BLaER1 (cell line): ENCODE measurements around the gene ZBTB25.

Experiments
- H3K27ac ChIP-seq: shearing (Covaris generic); formaldehyde crosslinking; 2 replicates; pipeline ENCODE4 v1.8.1; 2022
- H3K27me3 ChIP-seq: shearing (Covaris generic); formaldehyde crosslinking; 2 replicates; pipeline ENCODE4 v1.8.1; 2022
- H3K36me3 ChIP-seq: shearing (Covaris generic); formaldehyde crosslinking; 2 replicates; pipeline ENCODE4 v1.8.1; 2022
- H3K4me1 ChIP-seq: shearing (Covaris generic); formaldehyde crosslinking; 2 replicates; pipeline ENCODE4 v1.8.1; 2022
- H3K4me2 ChIP-seq: shearing (Covaris generic); formaldehyde crosslinking; 2 replicates; pipeline ENCODE4 v1.8.1; 2022
- H3K4me3 ChIP-seq: shearing (Covaris generic); formaldehyde crosslinking; 2 replicates; pipeline ENCODE4 v1.8.1; 2022
- H3K9ac ChIP-seq: shearing (Covaris generic); formaldehyde crosslinking; 2 replicates; pipeline ENCODE4 v1.8.1; 2022
- H3K9me3 ChIP-seq: shearing (Covaris generic); formaldehyde crosslinking; 2 replicates; pipeline ENCODE4 v1.8.1; 2022
- H4K20me1 ChIP-seq: shearing (Covaris generic); formaldehyde crosslinking; 2 replicates; pipeline ENCODE4 v1.8.1; 2022
- Cebpa-rat ChIP-seq: shearing (Covaris generic); IDR thresholded peaks from 2 replicates; pipeline ENCODE4 v1.8.1; 2022

The ZBTB25 gene

DNA sequence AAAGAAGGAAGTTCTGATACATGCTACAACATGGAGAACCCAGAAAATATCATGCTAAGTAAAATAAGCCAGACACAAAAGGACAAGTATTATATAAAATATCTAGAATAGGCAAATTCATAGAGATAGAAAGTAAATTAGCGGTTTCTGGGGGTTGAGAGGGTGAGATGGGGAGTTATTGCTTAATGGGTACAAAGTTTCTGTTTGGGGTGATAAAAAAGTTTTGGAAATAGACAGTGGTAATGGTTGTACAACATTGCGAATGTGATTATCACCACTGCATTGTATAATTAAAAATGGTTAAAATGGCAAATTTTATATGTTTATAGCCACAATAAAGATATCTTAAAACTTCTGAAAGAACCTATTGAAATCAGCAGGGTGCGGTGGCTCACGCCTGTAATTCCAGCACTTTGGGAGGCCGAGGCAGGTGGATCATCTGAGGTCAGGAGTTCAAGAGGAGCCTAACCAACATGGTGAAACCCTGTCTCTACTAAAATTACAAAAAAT lies 15.0 kb downstream of the ZBTB25 start:
- Histone ChIP-seq H3K4me2 (no peak overlapping the region), H3K36me3 (peaks cover 76% of the 10 kb centered on the region), H3K4me3 (no peak overlapping the region), H3K27ac (no peak overlapping the region), H3K9ac (no peak overlapping the region), H3K9me3 (no peaks in the 10 kb centered on the region), H3K27me3 (no peaks in the 10 kb centered on the region), H4K20me1 (peaks cover 24% of the 10 kb centered on the region; the same call in 1 of the 2 replicates), H3K4me1 (peaks cover 10% of the 10 kb centered on the region)
- no peak for TF ChIP-seq Cebpa-rat

- TF ChIP-seq Cebpa-rat = no peak
- H3K9me3 ChIP-seq = no peaks in the 10 kb centered on the region
Measured at GRCh38 chr14:64478634-64479250, 24.9 kb downstream of the ZBTB25 start.

GRCh38 chr14:64476438-64476837 lies 27.2 kb downstream of the ZBTB25 start:
- no peak for TF ChIP-seq Cebpa-rat

More at GRCh38 chr14:64478634-64479250, 24.9 kb downstream of the ZBTB25 start:
- no peaks in the 10 kb centered on the region for H3K4me1 ChIP-seq
- H3K36me3 ChIP-seq = peaks cover 30% of the 10 kb centered on the region
- no peak overlapping the region for H3K27ac ChIP-seq
- no peak overlapping the region for H3K4me3 ChIP-seq
- H3K27me3 ChIP-seq = no peaks in the 10 kb centered on the region
- no peak overlapping the region for H3K4me2 ChIP-seq
- no peaks in the 10 kb centered on the region for H4K20me1 ChIP-seq
- no peak overlapping the region for H3K9ac ChIP-seq

GRCh38 chr14:64475585-64476273 lies 27.9 kb downstream of the ZBTB25 start:
- no peak overlapping the region for H3K9ac ChIP-seq
- no peak overlapping the region for H3K27ac ChIP-seq
- no peaks in the 10 kb centered on the region for H3K4me1 ChIP-seq
- no peak for TF ChIP-seq Cebpa-rat
- no peaks in the 10 kb centered on the region for H3K9me3 ChIP-seq
- H3K4me3 ChIP-seq = no peak overlapping the region
- no peak overlapping the region for H3K4me2 ChIP-seq
- H3K36me3 ChIP-seq = peaks cover 13% of the 10 kb centered on the region; the same call in 1 of the 2 replicates
- H4K20me1 ChIP-seq = no peaks in the 10 kb centered on the region
- H3K27me3 ChIP-seq = no peaks in the 10 kb centered on the region

More at GRCh38 chr14:64476438-64476837, 27.2 kb downstream of the ZBTB25 start:
- H3K4me2 ChIP-seq = no peak overlapping the region
- H3K4me1 ChIP-seq = no peaks in the 10 kb centered on the region
- H3K9me3 ChIP-seq = no peaks in the 10 kb centered on the region
- H3K4me3 ChIP-seq = no peak overlapping the region
- H3K27me3 ChIP-seq = no peaks in the 10 kb centered on the region
- H3K27ac ChIP-seq = no peak overlapping the region
- no peak overlapping the region for H3K9ac ChIP-seq
- H4K20me1 ChIP-seq = no peaks in the 10 kb centered on the region
- peaks cover 20% of the 10 kb centered on the region for H3K36me3 ChIP-seq

DNA sequence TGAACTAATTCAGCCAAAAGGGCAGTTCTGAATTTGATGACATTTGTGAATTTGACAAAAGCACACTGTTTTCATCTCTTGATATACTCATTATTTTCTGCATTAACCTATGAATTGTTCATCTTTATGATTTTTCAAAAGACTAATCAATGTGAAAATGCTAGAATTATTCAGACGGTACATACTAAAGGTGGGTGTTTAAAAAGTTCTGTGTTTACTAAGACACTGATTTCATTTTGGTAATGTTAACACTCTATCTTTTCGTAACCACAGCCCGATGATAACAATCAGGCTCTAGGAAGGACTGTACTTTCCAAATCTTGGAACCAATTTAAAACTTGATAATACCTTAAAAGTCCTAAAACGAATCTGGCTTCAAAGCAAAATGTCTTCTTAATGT lies 28.9 kb downstream of the ZBTB25 start:
- Histone ChIP-seq H3K27me3 (no peaks in the 10 kb centered on the region), H3K36me3 (peaks cover 9% of the 10 kb centered on the region; the same call in 1 of the 2 replicates), H3K4me3 (no peak overlapping the region)

GRCh38 chr14:64474041-64474440 lies 29.6 kb downstream of the ZBTB25 start:
- H3K9ac ChIP-seq = no peak overlapping the region
- H3K27ac ChIP-seq = no peak overlapping the region
- no peaks in the 10 kb centered on the region for H3K4me1 ChIP-seq
- H3K4me2 ChIP-seq = no peak overlapping the region
- H3K27me3 ChIP-seq = no peaks in the 10 kb centered on the region
- H3K9me3 ChIP-seq = no peaks in the 10 kb centered on the region
- peaks cover 9% of the 10 kb centered on the region; the same call in 1 of the 2 replicates for H3K36me3 ChIP-seq
- TF ChIP-seq Cebpa-rat = no peak
- no peak overlapping the region for H3K4me3 ChIP-seq
- peaks cover under 1% of the 10 kb centered on the region; the same call in 1 of the 2 replicates for H4K20me1 ChIP-seq

More for the DNA sequence above, 28.9 kb downstream of the ZBTB25 start:
- H4K20me1 ChIP-seq = no peaks in the 10 kb centered on the region
- no peaks in the 10 kb centered on the region for H3K4me1 ChIP-seq
- no peak overlapping the region for H3K4me2 ChIP-seq
- TF ChIP-seq Cebpa-rat = no peak
- no peak overlapping the region for H3K27ac ChIP-seq
- H3K9ac ChIP-seq = no peak overlapping the region
- H3K9me3 ChIP-seq = no peaks in the 10 kb centered on the region

- TF ChIP-seq Cebpa-rat = no peak
- peaks cover 47% of the 10 kb centered on the region for H4K20me1 ChIP-seq
- peaks cover 6% of the 10 kb centered on the region; the same call in 1 of the 2 replicates for H3K27me3 ChIP-seq
- no peak overlapping the region for H3K4me2 ChIP-seq
- no peaks in the 10 kb centered on the region for H3K36me3 ChIP-seq
- H3K9me3 ChIP-seq = no peaks in the 10 kb centered on the region
- H3K4me3 ChIP-seq = no peak overlapping the region
- no peak overlapping the region for H3K9ac ChIP-seq
- H3K27ac ChIP-seq = no peak overlapping the region
- peaks cover 14% of the 10 kb centered on the region for H3K4me1 ChIP-seq
Measured at GRCh38 chr14:64468451-64468850, 35.2 kb downstream of the ZBTB25 start.

- Histone ChIP-seq H3K27ac (no peak overlapping the region), H3K9me3 (no peaks in the 10 kb centered on the region), H3K4me2 (no peak overlapping the region), H3K9ac (no peak overlapping the region), H3K27me3 (peaks cover 6% of the 10 kb centered on the region; the same call in 1 of the 2 replicates), H3K4me1 (peaks cover 14% of the 10 kb centered on the region), H4K20me1 (peaks cover 47% of the 10 kb centered on the region), H3K4me3 (no peak overlapping the region), H3K36me3 (peaks cover 2% of the 10 kb centered on the region; the same call in 1 of the 2 replicates)
- no peak for TF ChIP-seq Cebpa-rat
Measured at GRCh38 chr14:64467566-64467965, 36.1 kb downstream of the ZBTB25 start.

DNA sequence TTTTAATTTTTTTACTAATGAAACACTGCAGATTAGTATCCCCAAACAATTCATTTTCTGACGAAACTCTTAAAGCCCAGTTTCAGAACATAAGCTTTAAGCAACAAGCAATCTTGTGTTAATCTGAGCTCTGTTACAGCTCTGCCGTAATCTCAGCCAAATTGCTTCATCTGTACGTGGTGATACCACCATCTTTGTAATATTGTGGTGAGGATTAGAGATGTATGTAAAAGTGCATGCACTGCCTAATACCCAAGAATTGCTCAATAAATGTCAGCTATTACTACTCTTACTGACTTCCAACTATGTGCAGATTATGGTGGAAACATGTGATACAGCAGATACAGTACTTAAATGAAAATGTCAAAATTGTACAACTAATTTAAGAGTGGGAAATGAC lies 36.5 kb downstream of the ZBTB25 start:
- H3K9ac ChIP-seq = no peak overlapping the region
- peaks cover 6% of the 10 kb centered on the region; the same call in 1 of the 2 replicates for H3K27me3 ChIP-seq
- peaks cover 14% of the 10 kb centered on the region for H3K4me1 ChIP-seq
- H3K36me3 ChIP-seq = peaks cover 6% of the 10 kb centered on the region; the same call in 1 of the 2 replicates
- no peak overlapping the region for H3K4me3 ChIP-seq
- H3K4me2 ChIP-seq = no peak overlapping the region
- TF ChIP-seq Cebpa-rat = no peak
- peaks cover 47% of the 10 kb centered on the region for H4K20me1 ChIP-seq
- no peaks in the 10 kb centered on the region for H3K9me3 ChIP-seq
- no peak overlapping the region for H3K27ac ChIP-seq
